Iris pigment epithelial cell (primary cell): ENCODE results near the gene GPX7.

Source experiments
- DNase-seq: peaks from one replicate; pipeline ENCODE4 v3.0.0-alpha.2; 2011; ENCODE audit warnings: low read depth

The GPX7 gene

DNA sequence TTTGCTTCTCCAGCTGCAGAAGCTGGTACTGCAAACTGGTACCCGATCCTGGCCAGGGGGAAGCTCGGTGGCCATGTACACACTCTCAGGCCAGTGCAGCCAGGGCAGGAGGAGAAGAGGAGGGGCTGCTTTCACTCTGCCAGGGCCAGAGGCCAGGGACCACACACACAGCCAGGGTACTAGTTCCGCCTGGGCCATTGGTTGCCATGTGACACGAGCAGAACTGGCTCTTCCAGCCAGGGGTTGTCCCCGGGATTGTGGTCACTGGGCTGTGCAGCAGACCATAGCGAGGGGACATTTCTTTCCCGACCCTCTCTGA, 27.1 kb downstream of the GPX7 start:
- DNase-seq = no peak

GRCh38 chr1:52629667-52630066, 27.5 kb downstream of the GPX7 start:
- no peak for DNase-seq

DNA sequence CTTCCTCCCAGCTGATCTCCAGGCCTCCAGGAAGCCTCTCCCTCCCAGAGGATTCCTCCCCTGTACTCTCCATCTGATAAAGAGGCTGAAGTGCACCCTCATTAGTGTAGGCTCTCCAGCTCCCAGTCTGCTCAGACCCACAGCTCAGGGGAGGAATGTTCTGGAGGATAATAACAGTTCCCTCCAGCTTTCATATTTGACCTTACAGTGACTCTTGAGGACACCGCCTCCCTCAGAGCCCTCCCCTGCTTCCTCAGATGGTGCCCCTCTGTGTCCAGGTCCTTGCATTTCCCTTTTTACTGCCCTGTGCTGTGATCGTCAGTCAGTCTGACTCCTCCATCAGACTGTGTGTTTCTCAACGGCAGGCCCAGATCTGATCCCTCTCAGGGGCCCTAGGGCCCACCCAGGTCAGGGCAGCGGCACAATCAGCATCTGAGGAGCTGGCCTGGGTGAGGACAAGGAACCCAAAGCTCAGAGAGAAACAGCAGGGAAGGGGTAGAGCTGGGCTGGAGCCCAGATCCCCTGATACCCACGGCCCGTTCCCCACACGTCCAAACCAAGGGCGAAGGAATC, 29.7 kb downstream of the GPX7 start:
- no peak for DNase-seq

DNA sequence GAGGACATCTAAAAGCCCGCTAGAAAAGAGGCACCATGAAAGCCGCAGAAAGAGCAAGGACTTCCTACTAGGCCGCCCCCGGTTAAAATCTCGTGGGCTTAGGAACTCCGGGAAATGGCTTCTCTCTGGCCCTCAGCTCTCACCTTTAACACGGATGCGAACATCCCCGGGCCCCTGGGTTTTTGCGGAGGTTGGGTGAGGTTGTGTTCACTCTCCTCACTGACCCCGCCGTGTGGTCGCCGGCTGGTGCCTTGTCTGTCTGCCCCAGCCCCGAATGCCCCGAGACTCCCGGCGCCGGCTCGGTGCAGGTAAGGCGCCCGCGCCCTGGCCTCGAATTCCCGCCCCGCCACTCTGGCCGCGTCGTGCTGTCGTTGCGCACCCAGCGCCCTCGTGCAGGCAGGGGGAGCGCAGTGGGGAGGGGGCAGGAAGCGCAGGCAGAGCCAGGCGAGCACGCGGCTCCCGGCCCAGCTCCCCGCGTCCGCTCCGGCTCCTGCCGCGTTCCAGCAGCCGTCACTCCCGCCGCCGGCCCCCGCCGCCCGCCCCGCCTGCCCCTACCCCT, 30.6 kb downstream of the GPX7 start, which contains the start of gene SHISAL2A:
Gene SHISAL2A (plus strand): TSS at position 437 of the 559 bp plus-strand sequence. CDS start 326 bp downstream, outside the sequence.
- DNase-seq = no peak

GRCh38 chr1:52633291-52633754, 31.2 kb downstream of the GPX7 start:
- no peak for DNase-seq

GRCh38 chr1:52634111-52634510, 31.9 kb downstream of the GPX7 start:
- DNase-seq = no peak

DNA sequence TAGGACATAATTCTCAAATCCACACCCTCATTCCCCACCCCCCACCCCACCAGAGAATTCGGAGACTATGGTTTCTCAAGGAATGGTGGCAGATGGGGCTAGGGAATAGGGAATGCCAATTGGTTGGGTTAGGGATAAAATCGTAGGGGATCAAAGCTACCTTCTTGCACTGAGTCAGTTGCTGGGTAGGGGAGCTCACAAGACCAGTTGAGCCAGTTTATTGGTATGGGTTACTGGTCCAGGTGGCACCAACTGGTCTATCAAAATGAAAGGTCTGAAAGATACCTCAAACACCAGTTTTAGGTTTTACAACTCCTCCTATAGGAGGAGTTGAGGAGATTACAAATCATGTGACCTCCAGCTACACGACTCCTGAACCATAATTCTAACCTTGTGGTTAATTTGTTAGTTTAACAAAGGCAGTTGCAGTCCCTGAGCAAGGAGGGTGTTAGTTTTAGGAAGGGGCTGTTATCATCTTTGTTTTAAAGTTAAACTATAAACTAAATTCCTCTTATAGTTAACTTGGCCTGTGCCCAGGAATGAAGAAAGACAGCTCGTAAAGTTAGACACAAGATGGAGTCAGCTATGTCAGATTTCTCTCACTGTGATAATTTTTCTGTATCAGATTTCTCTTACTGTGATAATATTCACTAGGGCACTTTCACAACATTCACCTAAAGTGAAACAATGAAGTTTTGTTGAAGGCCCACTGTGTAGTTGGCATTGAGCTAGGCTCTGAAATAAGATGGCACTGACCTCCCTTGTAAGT, 33.3 kb downstream of the GPX7 start:
- no peak for DNase-seq

DNA sequence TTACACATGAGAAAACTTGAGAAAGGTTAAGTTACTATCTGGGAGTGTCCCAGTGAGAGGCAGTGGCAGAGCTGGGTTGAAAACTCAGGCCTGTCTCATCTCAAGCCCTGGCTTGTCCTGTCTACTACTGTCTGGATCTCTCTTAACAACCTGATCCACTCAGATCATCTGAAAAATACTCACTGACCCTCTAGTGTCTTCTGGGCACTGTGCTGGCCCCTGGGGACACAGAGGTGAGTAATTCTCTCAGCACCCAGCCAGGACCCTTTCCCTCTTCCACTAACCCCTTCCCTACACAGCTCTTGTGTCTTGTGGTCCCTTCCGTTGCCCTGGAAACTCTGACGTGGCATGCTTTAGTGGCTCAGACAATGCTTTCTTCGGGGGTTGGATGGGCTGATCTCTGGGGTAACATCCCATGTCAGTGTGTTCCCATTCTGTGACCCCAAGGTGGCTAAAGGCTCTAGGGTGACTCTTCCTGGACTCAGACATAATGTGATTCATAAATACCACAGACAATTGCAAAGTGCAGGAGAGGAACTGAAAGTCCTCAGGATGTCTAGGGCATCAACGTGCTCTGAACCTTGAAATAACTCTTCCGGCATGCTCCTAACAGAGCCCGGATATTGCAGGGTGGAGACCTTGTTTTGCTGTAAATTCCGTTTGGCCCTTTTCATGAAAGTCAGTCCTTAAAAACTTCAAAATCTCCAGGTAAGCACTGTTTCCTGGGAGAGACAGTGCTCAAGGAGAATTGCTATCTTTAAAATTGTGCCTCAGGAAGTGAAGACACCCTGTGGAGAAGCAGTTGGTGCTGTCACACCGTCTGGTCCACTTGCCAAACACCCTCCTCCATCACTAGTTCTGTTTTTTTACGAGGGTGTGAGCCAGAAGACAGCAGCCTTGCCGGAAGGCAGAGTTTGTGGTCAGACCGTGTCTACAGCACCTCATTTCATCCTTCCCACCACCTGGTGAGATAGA, 34.8 kb downstream of the GPX7 start:
- DNase-seq = no peak

GRCh38 chr1:52637946-52638345, 35.8 kb downstream of the GPX7 start:
- DNase-seq = no peak

GRCh38 chr1:52640697-52641096, 38.5 kb downstream of the GPX7 start:
- DNase-seq = no peak

DNA sequence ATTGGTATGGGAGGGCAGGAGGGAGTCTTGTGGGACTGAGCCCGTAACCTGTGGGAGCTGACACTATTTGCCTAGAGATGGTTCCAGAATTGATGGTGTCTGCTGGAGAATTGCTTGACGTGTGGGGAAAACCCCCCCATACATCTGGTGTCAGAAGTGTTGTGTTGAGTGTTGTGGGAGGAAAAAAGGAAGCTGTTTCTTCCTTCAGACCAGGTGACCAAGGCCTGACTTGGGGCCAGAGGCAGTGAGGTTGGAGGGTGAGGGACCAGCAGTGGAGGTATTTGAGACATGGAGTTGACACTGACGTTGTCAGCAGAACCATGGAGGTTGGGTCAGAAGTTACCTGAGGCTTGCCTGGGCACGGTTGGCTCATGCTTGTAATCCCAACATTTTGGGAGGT, 39.1 kb downstream of the GPX7 start:
- DNase-seq = no peak

- DNase-seq = no peak
These were observed 43.1 kb downstream of the GPX7 start for GRCh38 chr1:52645261-52645660.

DNA sequence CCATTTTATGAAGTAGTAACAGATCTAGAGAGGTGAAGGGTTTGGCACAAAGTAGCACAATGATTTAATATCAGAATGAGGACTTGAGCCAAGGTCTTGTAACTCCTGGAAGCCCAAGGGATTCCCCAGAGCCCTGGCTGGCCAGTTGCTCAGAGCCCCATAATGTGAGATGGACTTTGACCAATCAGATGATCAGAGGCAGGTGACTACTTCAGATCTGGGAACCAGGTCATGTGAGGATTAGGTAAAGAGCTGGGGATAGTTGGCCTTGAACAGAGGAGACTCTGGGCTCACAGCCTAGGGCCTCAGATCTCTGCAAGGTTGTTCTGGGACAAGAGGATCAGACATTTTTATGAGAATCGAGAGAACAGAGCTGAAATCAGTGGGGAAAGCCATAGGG, 49.7 kb downstream of the GPX7 start:
- no peak for DNase-seq

GRCh38 chr1:52653207-52653849, 51.2 kb downstream of the GPX7 start:
- no peak for DNase-seq

GRCh38 chr1:52654063-52654462, 51.9 kb downstream of the GPX7 start:
- DNase-seq = no peak

GRCh38 chr1:52657702-52658101, 55.5 kb downstream of the GPX7 start:
- no peak for DNase-seq
